Right lobe of liver (tissue), 6 donors: ENCODE data around the gene FAM20C. TPM values are rescaled to one million over a fixed set of nuclear protein-coding genes. Genes with fewer than 3 reads are reported as not detected.

Experiments
- ATAC-seq, 4 donors: fragments of 200-7000 bp; cut with Tn5 transposase; one replicate each; pipeline ENCODE4 v1.9.1; 2020; ENCODE audit warnings: mild to moderate bottlenecking in 4 of 4, moderate library complexity in 4 of 4
- DNase-seq, 3 donors: peaks; one replicate each; pipeline ENCODE4 v3.0.0-alpha.2; 2020
- H3K27ac ChIP-seq, 3 donors: fragments of 200-600 bp; one replicate each; pipeline ENCODE4 v1.8.0; 2022
- H3K27me3 ChIP-seq, 2 donors: fragments of 200-600 bp; one replicate each; pipeline ENCODE4 v1.8.0; 2022
- H3K36me3 ChIP-seq, 4 donors: fragments of 200-600 bp; sonication (generic) in 1 of 4; one replicate each; pipeline versions ENCODE4 v1.5.1 to v1.8.0; 2017 to 2022; ENCODE audit warnings: control low read depth in 1 of 4
- H3K4me1 ChIP-seq, 4 donors: fragments of 200-600 bp; sonication (generic) in 1 of 4; one replicate each; pipeline versions ENCODE4 v1.5.1 to v1.8.0; 2017 to 2022; ENCODE audit warnings: control low read depth in 1 of 4
- H3K4me3 ChIP-seq, 3 donors: fragments of 200-600 bp; one replicate each; pipeline ENCODE4 v1.8.0; 2022
- H3K9me3 ChIP-seq, 4 donors: fragments of 200-600 bp; sonication (generic) in 1 of 4; one replicate each; pipeline versions ENCODE4 v1.5.1 to v1.8.0; 2017 to 2022; ENCODE audit warnings: control low read depth in 1 of 4
- POLR2A ChIP-seq: fragments of 450-650 bp; IDR thresholded peaks from one replicate; pipeline ENCODE4 v1.6.1; 2017; ENCODE audit warnings: antibody characterized with exemption, mild to moderate bottlenecking
- WGBS: methylation state at CpG from one replicate; pipeline ENCODE4 v1.1.6; 2018; ENCODE audit warnings: low coverage, low lambda C conversion rate; ENCODE audit not compliant: insufficient coverage; ENCODE audit errors: missing lambda C conversion rate; 5-methylcytosine and 5-hydroxymethylcytosine counted together
- intact Hi-C, 2 donors: fragments of 100-400 bp; cut with DNase I; formaldehyde crosslinking; loops; one replicate each; pipeline versions ENCODE4 v1.11.2 to v1.14.1; 2022
- total RNA-seq, 6 experiments: library from RNA; depleted of rRNA in 2 of 6; stranded (reverse); fragments of >200 nt in 2 of 6; fragmentation: NEBNext Ultra II Directional in 3 of 6; extraction: Animal tissue kit (Norgen Biotek cat#: 25700) in 3 of 6; gene quantifications; one replicate each; pipeline versions ENCODE4 v1.1.0 to v1.2.4, GENCODE V29; 2016 to 2023
- TF ChIP-seq, protein P1 (sequence below), 4 donors: fragments of 200-600 bp in 3 of 4; fragments of 450-650 bp in 1 of 4; IDR thresholded peaks; one replicate each; pipeline versions ENCODE4 v1.5.1 to v1.8.0; 2016 to 2022; ENCODE audit warnings: antibody characterized with exemption in 4 of 4, mild to moderate bottlenecking in 2 of 4
- donor health status: DM: no; HTN: yes; CAD: no.
- donor health status: DM: no; HTN: no; CAD: no.
- donor health status: DM: no; HTN: no; CAD: no.
- donor health status: DM: no; HTN: yes; CAD: no.
- donor health status: DM: no; HTN: yes; CAD: no.

Gene FAM20C
- total RNA-seq, 6 experiments from 2014 or later: 32.1 to 73.8 (median 57.3) TPM

GRCh38 chr7:299169-299568 lies 106.8 kb downstream of the FAM20C start:
- Histone ChIP-seq H3K27me3 (no peaks in the 10 kb centered on the region), H3K9me3 (no peaks in the 10 kb centered on the region), H3K36me3 (no peaks in the 10 kb centered on the region), H3K4me1 (no peaks in the 10 kb centered on the region), H3K4me3 (no peak overlapping the region), H3K27ac (no peak overlapping the region)
- intact Hi-C loops: no loop called here
- no peak for DNase-seq
- no peak for ATAC-seq
- no peak for TF ChIP-seq POLR2A
- TF ChIP-seq, protein P1, sequence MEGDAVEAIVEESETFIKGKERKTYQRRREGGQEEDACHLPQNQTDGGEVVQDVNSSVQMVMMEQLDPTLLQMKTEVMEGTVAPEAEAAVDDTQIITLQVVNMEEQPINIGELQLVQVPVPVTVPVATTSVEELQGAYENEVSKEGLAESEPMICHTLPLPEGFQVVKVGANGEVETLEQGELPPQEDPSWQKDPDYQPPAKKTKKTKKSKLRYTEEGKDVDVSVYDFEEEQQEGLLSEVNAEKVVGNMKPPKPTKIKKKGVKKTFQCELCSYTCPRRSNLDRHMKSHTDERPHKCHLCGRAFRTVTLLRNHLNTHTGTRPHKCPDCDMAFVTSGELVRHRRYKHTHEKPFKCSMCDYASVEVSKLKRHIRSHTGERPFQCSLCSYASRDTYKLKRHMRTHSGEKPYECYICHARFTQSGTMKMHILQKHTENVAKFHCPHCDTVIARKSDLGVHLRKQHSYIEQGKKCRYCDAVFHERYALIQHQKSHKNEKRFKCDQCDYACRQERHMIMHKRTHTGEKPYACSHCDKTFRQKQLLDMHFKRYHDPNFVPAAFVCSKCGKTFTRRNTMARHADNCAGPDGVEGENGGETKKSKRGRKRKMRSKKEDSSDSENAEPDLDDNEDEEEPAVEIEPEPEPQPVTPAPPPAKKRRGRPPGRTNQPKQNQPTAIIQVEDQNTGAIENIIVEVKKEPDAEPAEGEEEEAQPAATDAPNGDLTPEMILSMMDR (IDR thresholded peaks at IDR 0.05): no peak
- WGBS: no CpG with 5 or more reads among the region's 15 CpGs

- intact Hi-C loops: loop anchor here in 1 of 2 donors (10.0 kb wide), 1 partner anchor 65 kb away; no protein-coding TSS in a partner anchor
- no peak overlapping the region for H3K4me3 ChIP-seq
- no peak for TF ChIP-seq POLR2A
- TF ChIP-seq, protein P1 (IDR thresholded peaks at IDR 0.05): no peak
- H3K36me3 ChIP-seq: no peaks in the 10 kb centered on the region
- DNase-seq (no peak), ATAC-seq (no peak)
- WGBS: 93% methylated on average over 8 of the region's 16 CpGs
- no peak overlapping the region for H3K27ac ChIP-seq
- no peaks in the 10 kb centered on the region for H3K27me3 ChIP-seq
- H3K9me3 ChIP-seq: no peaks in the 10 kb centered on the region
- H3K4me1 ChIP-seq: no peaks in the 10 kb centered on the region
These were observed 107.3 kb downstream of the FAM20C start for GRCh38 chr7:299628-300027.

GRCh38 chr7:300048-300447 lies 107.7 kb downstream of the FAM20C start:
- DNase-seq: no peak

GRCh38 chr7:300546-301290 lies 108.3 kb downstream of the FAM20C start:
- ATAC-seq: no peak
- Histone ChIP-seq H3K27me3 (no peaks in the 10 kb centered on the region), H3K36me3 (no peaks in the 10 kb centered on the region), H3K9me3 (no peaks in the 10 kb centered on the region), H3K27ac (no peak overlapping the region), H3K4me3 (no peak overlapping the region), H3K4me1 (no peaks in the 10 kb centered on the region)
- no peak for DNase-seq
- WGBS: 82% methylated on average over 2 of the region's 13 CpGs
- TF ChIP-seq, protein P1 (IDR thresholded peaks at IDR 0.05): no peak
- no peak for TF ChIP-seq POLR2A
- intact Hi-C loops: loop anchor here in 1 of 2 donors (10.0 kb wide), 1 partner anchor 64 kb away; no protein-coding TSS in a partner anchor

More at GRCh38 chr7:300048-300447, 107.7 kb downstream of the FAM20C start:
- WGBS: 88% methylated on average over 5 of the region's 10 CpGs
- Histone ChIP-seq H3K4me1 (no peaks in the 10 kb centered on the region), H3K36me3 (no peaks in the 10 kb centered on the region), H3K4me3 (no peak overlapping the region), H3K9me3 (no peaks in the 10 kb centered on the region), H3K27ac (no peak overlapping the region), H3K27me3 (no peaks in the 10 kb centered on the region)
- ATAC-seq: no peak
- TF ChIP-seq POLR2A: no peak
- TF ChIP-seq, protein P1 (IDR thresholded peaks at IDR 0.05): no peak
- intact Hi-C loops: loop anchor here in 1 of 2 donors (10.0 kb wide), 1 partner anchor 65 kb away; no protein-coding TSS in a partner anchor
